Measurements from ENCODE around the gene SYT17. TPM values are rescaled to one million over a fixed set of nuclear protein-coding genes. Genes with fewer than 3 reads are reported as not detected.
A peak's percentile ranks its signal among the peaks of the same experiment; 100 is the strongest.

SYT17 gene
- total RNA-seq, 1 experiment from 2014 or later: 1.4 TPM

GRCh38 chr16:19215705-19216104 lies 47.7 kb downstream of the SYT17 start:
- no peak for DNase-seq (ENCODE audit: low read depth)

- no peak for DNase-seq (ENCODE audit: low read depth)
Measured at GRCh38 chr16:19218581-19218980, 50.5 kb downstream of the SYT17 start.

GRCh38 chr16:19219836-19220235 lies 51.8 kb downstream of the SYT17 start:
- no peak for DNase-seq (ENCODE audit: low read depth)

- DNase-seq (ENCODE audit: low read depth): peak; percentile 30
Measured at GRCh38 chr16:19223235-19224170, 55.5 kb downstream of the SYT17 start.

- DNase-seq (ENCODE audit: low read depth): no peak
Measured at GRCh38 chr16:19225651-19226050, 57.6 kb downstream of the SYT17 start.

- no peak for DNase-seq (ENCODE audit: low read depth)
Measured at GRCh38 chr16:19227643-19228042, 59.6 kb downstream of the SYT17 start.

GRCh38 chr16:19228052-19228451 lies 60.0 kb downstream of the SYT17 start:
- no peak for DNase-seq (ENCODE audit: low read depth)

GRCh38 chr16:19228575-19228974 lies 60.5 kb downstream of the SYT17 start:
- DNase-seq (ENCODE audit: low read depth): no peak

GRCh38 chr16:19230575-19230974 lies 62.5 kb downstream of the SYT17 start:
- DNase-seq (ENCODE audit: low read depth): no peak

GRCh38 chr16:19231881-19232280 lies 63.8 kb downstream of the SYT17 start:
- no peak for DNase-seq (ENCODE audit: low read depth)

- no peak for DNase-seq (ENCODE audit: low read depth)
Measured at GRCh38 chr16:19232988-19233387, 64.9 kb downstream of the SYT17 start.

GRCh38 chr16:19235478-19235877 lies 67.4 kb downstream of the SYT17 start:
- DNase-seq (ENCODE audit: low read depth): no peak

- no peak for DNase-seq (ENCODE audit: low read depth)
Measured at GRCh38 chr16:19235886-19236285, 67.8 kb downstream of the SYT17 start.

GRCh38 chr16:19236561-19237209 lies 68.6 kb downstream of the SYT17 start:
- no peak for DNase-seq (ENCODE audit: low read depth)

GRCh38 chr16:19238406-19238805 lies 70.4 kb downstream of the SYT17 start:
- no peak for DNase-seq (ENCODE audit: low read depth)

- DNase-seq (ENCODE audit: low read depth): no peak
Measured at GRCh38 chr16:19239511-19240155, 71.6 kb downstream of the SYT17 start.

GRCh38 chr16:19240494-19240893 lies 72.5 kb downstream of the SYT17 start:
- no peak for DNase-seq (ENCODE audit: low read depth)

GRCh38 chr16:19241512-19241911 lies 73.5 kb downstream of the SYT17 start:
- DNase-seq (ENCODE audit: low read depth): no peak

GRCh38 chr16:19242186-19242585 lies 74.1 kb downstream of the SYT17 start:
- no peak for DNase-seq (ENCODE audit: low read depth)

GRCh38 chr16:19242987-19243575 lies 75.0 kb downstream of the SYT17 start:
- DNase-seq (ENCODE audit: low read depth): no peak

GRCh38 chr16:19245326-19245925 lies 77.4 kb downstream of the SYT17 start:
- DNase-seq (ENCODE audit: low read depth): no peak

All from HT1080 (cell line).